Smooth muscle cell (in vitro differentiated cells): ENCODE data around the gene FOXO3. TPM values are rescaled to one million over a fixed set of nuclear protein-coding genes. Genes with fewer than 3 reads are reported as not detected.

ENCODE experiments used
- DNase-seq: peaks from one replicate; lab custom pipeline; 2025; ENCODE audit not compliant: unreplicated experiment; lab: John Stamatoyannopoulos, UW
- H2AFZ ChIP-seq: fragments of 200-600 bp; sonication (generic); 2 replicates; pipeline ENCODE4 v1.6.0; 2016; ENCODE audit warnings: antibody characterized with exemption, low read depth, mild to moderate bottlenecking
- H3F3A ChIP-seq: fragments of 200-600 bp; sonication (generic); 2 replicates; pipeline ENCODE4 v1.6.0; 2017; ENCODE audit warnings: antibody characterized with exemption, low read depth
- H3K27ac ChIP-seq: fragments of 200-600 bp; sonication (generic); 2 replicates; pipeline ENCODE4 v1.5.1; 2016; ENCODE audit warnings: low read depth, mild to moderate bottlenecking
- H3K27me3 ChIP-seq: fragments of 200-600 bp; sonication (generic); 2 replicates; pipeline ENCODE4 v1.6.1; 2016; ENCODE audit warnings: low read depth, mild to moderate bottlenecking
- H3K36me3 ChIP-seq: fragments of 200-600 bp; sonication (generic); 2 replicates; pipeline ENCODE4 v1.5.1; 2016; ENCODE audit warnings: low read depth
- H3K4me1 ChIP-seq: fragments of 200-600 bp; sonication (generic); 2 replicates; pipeline ENCODE4 v1.5.1; 2016; ENCODE audit warnings: low read depth
- H3K4me2 ChIP-seq: fragments of 200-600 bp; sonication (generic); 2 replicates; pipeline ENCODE4 v1.6.0; 2016; ENCODE audit warnings: mild to moderate bottlenecking
- H3K4me3 ChIP-seq: fragments of 200-600 bp; sonication (generic); 2 replicates; pipeline ENCODE4 v1.5.1; 2016; ENCODE audit warnings: mild to moderate bottlenecking
- H3K79me2 ChIP-seq: fragments of 200-600 bp; sonication (generic); 2 replicates; pipeline ENCODE4 v1.6.0; 2016; ENCODE audit warnings: low read depth, mild to moderate bottlenecking
- H3K9ac ChIP-seq: fragments of 200-600 bp; sonication (generic); 2 replicates; pipeline ENCODE4 v1.6.0; 2016; ENCODE audit warnings: low read depth
- H3K9me3 ChIP-seq: fragments of 200-600 bp; sonication (generic); replicated peaks from 2 replicates; pipeline ENCODE4 v1.5.1; 2016; ENCODE audit warnings: low read depth
- H4K20me1 ChIP-seq: fragments of 200-600 bp; sonication (generic); 2 replicates; pipeline ENCODE4 v1.6.0; 2016; ENCODE audit warnings: low read depth
- WGBS: methylation state at CpG from one replicate; pipeline ENCODE4 v1.1.7; 2016; ENCODE audit warnings: low lambda C conversion rate; 5-methylcytosine and 5-hydroxymethylcytosine counted together
- polyA plus RNA-seq: library from polyadenylated mRNA; unstranded; fragments of >200 nt; fragmentation: Nextera tagmentation; extraction: Ambion mirVana; gene quantifications from 2 replicates; pipeline ENCODE4 v1.2.1, GENCODE V29; 2016
- total RNA-seq: library from RNA; depleted of rRNA; stranded (reverse); fragments of >200 nt; gene quantifications from 2 replicates; pipeline ENCODE4 v1.2.3, GENCODE V29; 2014
- TF ChIP-seq, protein P1 (sequence below): fragments of 200-600 bp; sonication (generic); IDR thresholded peaks from 2 replicates; pipeline ENCODE4 v1.5.1; 2017; ENCODE audit warnings: borderline replicate concordance, mild to moderate bottlenecking, antibody characterized with exemption; ENCODE audit not compliant: insufficient read depth, poor library complexity, severe bottlenecking

FOXO3 gene
- total and polyA plus RNA-seq, 2 experiments from 2014 or later = 35.9 to 40.3 TPM

DNA sequence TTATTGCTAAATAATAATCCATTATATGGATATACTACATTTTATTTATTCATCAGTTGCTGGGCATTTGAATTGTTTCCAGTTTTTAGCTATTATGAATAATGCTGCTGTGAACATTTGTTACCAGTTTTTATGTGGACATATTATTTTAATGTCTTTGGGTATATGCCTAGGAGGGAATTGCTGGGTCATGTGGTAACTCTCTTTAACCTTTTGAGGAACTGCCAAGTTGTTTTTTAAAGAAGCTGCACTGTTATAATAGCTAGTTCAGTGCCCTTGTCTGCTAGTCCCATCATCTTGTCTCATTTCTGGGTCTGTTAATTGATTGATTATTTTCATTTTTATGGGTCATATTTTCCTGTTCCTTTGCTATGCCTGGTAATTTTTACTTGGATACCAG lies 56.3 kb downstream of the FOXO3 start:
- Histone ChIP-seq H4K20me1 (peaks cover 91% of the 10 kb centered on the region), H2AFZ (no peak overlapping the region), H3K4me2 (no peak overlapping the region), H3K27ac (no peak overlapping the region), H3K36me3 (no peaks in the 10 kb centered on the region), H3K4me1 (no peaks in the 10 kb centered on the region), H3K9me3 (no peaks in the 10 kb centered on the region), H3K79me2 (peaks cover 95% of the 10 kb centered on the region), H3F3A (no peaks in the 10 kb centered on the region), H3K27me3 (no peaks in the 10 kb centered on the region), H3K4me3 (no peak overlapping the region), H3K9ac (no peak overlapping the region)
- DNase-seq = no peak
- TF ChIP-seq, protein P1, sequence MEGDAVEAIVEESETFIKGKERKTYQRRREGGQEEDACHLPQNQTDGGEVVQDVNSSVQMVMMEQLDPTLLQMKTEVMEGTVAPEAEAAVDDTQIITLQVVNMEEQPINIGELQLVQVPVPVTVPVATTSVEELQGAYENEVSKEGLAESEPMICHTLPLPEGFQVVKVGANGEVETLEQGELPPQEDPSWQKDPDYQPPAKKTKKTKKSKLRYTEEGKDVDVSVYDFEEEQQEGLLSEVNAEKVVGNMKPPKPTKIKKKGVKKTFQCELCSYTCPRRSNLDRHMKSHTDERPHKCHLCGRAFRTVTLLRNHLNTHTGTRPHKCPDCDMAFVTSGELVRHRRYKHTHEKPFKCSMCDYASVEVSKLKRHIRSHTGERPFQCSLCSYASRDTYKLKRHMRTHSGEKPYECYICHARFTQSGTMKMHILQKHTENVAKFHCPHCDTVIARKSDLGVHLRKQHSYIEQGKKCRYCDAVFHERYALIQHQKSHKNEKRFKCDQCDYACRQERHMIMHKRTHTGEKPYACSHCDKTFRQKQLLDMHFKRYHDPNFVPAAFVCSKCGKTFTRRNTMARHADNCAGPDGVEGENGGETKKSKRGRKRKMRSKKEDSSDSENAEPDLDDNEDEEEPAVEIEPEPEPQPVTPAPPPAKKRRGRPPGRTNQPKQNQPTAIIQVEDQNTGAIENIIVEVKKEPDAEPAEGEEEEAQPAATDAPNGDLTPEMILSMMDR = no peak

DNA sequence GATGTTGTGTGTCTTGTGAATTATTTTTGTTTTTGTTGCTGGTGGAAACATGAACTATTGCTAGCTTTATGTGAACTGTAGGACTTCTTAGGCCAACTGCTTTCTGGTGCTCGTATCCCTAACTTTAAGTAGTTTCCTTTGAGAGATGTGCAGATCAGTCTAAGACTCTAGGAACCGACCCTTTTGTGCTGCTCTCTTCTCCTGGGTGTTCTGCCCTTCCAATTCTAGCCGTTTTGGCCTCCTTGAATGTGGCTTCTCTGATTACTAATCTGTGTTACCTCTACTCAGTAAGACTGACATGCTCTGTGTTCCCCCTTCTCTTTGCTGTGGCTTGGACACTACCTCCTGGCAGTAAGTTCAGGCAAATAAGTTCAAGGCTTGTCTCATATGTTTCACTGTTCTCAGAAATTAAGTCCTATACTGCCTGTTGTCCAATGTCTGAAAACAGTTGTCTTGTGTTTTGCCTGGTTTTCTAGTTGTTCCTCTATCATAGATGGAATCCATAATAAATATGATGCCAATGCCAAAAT lies 58.0 kb downstream of the FOXO3 start:
- Histone ChIP-seq H3K9ac (no peak overlapping the region), H3K36me3 (no peaks in the 10 kb centered on the region), H2AFZ (no peak overlapping the region), H4K20me1 (peaks cover 89% of the 10 kb centered on the region), H3K9me3 (no peaks in the 10 kb centered on the region), H3K27ac (peak overlapping the region; percentile 98), H3K27me3 (no peaks in the 10 kb centered on the region), H3K79me2 (peaks cover 87% of the 10 kb centered on the region), H3F3A (peaks cover 8% of the 10 kb centered on the region), H3K4me2 (no peak overlapping the region), H3K4me3 (no peak overlapping the region), H3K4me1 (peaks cover 6% of the 10 kb centered on the region)
- TF ChIP-seq, protein P1 = no peak
- 87% methylated on average over 3 of the region's 3 CpGs for WGBS
- DNase-seq = no peak

DNA sequence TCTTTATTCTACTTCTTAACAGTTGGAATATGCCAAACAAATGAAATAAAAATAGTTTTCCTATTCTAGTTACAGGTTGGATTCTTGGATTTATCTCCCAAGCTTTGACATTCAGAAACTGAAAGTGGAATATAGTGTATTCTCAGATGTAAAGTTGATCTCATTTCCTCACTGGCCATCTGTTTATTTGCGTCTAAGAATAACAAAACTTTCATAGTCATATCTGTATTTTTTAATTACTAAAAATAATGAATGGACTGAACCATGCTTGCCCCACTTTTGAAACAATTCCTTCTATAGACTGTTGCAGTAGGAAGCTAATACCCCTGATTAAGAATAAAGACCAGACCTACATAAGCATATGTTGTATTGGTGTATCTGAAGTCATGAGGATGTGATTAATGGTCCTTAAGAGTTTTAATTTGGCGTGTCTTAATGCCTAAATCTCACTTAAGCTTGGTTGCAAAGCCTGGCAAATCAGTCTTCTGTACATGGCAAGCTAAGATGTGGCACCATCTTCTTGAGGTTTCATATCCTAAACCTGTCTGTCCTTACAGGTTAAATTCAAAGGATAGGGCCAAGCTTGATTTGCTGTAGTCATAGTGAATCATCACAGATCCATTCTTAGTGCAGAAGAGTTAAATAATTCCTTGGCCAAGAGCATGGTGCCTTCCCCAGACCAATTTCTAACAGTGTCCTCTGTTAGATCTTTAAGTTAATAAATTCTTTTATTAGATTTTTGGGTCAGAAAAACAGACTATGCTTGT lies 58.9 kb downstream of the FOXO3 start:
- TF ChIP-seq, protein P1 = no peak
- Histone ChIP-seq H4K20me1 (peaks cover 89% of the 10 kb centered on the region), H3K9ac (no peak overlapping the region), H3K79me2 (peaks cover 87% of the 10 kb centered on the region), H3K4me2 (peak overlapping the region; percentile 4), H3K4me1 (peaks cover 6% of the 10 kb centered on the region), H3F3A (peaks cover 8% of the 10 kb centered on the region), H3K36me3 (no peaks in the 10 kb centered on the region), H3K9me3 (no peaks in the 10 kb centered on the region), H3K27me3 (no peaks in the 10 kb centered on the region), H3K27ac (peak overlapping the region; percentile 98), H3K4me3 (no peak overlapping the region), H2AFZ (no peak overlapping the region)
- 85% methylated on average over 2 of the region's 2 CpGs for WGBS
- no peak for DNase-seq
